Caco-2 (cell line): Measurements from ENCODE around the gene CYTH2. TPM values are rescaled to one million over a fixed set of nuclear protein-coding genes. Genes with fewer than 3 reads are reported as not detected.

Experiments
- BruUV-seq: library from RNA; stranded (reverse); fragments of 400-500 nt; replicated peaks from 2 replicates; lab custom pipeline; 2021; lab: Mats Ljungman, UMichigan
- CTCF ChIA-PET: fragments of 300-600 bp; sonication (Branson Sonifier 250); formaldehyde crosslinking; loops from one replicate; lab custom pipeline; 2022; ENCODE audit warnings: antibody characterized with exemption; lab: Charles Lee
- POLR2A ChIA-PET: fragments of 300-600 bp; sonication (Branson Sonifier 250); formaldehyde crosslinking; loops from one replicate; lab custom pipeline; 2022; ENCODE audit warnings: antibody characterized with exemption; lab: Charles Lee
- DNase-seq, 2 experiments: peaks; one replicate each; pipeline versions ENCODE4 v3.0.0 to v3.0.0-alpha.2; 2020 to 2022
- H3K27me3 ChIP-seq: replicated peaks from 2 replicates; pipeline ENCODE4 v1.6.0; 2011; ENCODE audit warnings: low read length; ENCODE audit not compliant: control insufficient read depth, insufficient read depth
- H3K36me3 ChIP-seq: 2 replicates; pipeline ENCODE4 v1.5.1; 2011; ENCODE audit warnings: low read length; ENCODE audit not compliant: control insufficient read depth, insufficient read depth
- H3K4me1 ChIP-seq: fragments of 250-450 bp; sonication (Bioruptor Pico); 2 replicates; pipeline ENCODE4 v1.5.1; 2020; ENCODE audit warnings: mild to moderate bottlenecking
- H3K4me3 ChIP-seq: 2 replicates; pipeline ENCODE4 v1.5.1; 2011; ENCODE audit warnings: low read depth, mild to moderate bottlenecking, control low read depth, low read length
- H3K9me3 ChIP-seq: fragments of 250-450 bp; sonication (Bioruptor Pico); 2 replicates; pipeline ENCODE4 v1.5.1; 2020; ENCODE audit warnings: mild to moderate bottlenecking, moderate library complexity
- H3K27ac Mint-ChIP-seq: one replicate; pipeline ENCODE4 v1.8.0; 2022; ENCODE audit warnings: mixed read lengths; ENCODE audit not compliant: unreplicated experiment
- H3K27me3 Mint-ChIP-seq: one replicate; pipeline ENCODE4 v1.8.0; 2022; ENCODE audit warnings: mixed read lengths; ENCODE audit not compliant: insufficient read depth, unreplicated experiment
- H3K36me3 Mint-ChIP-seq: one replicate; pipeline ENCODE4 v1.8.0; 2022; ENCODE audit warnings: mild to moderate bottlenecking, mixed read lengths; ENCODE audit not compliant: insufficient read depth, unreplicated experiment
- H3K4me1 Mint-ChIP-seq: one replicate; pipeline ENCODE4 v1.8.0; 2022; ENCODE audit warnings: low read depth, mixed read lengths; ENCODE audit not compliant: unreplicated experiment
- H3K4me3 Mint-ChIP-seq: one replicate; pipeline ENCODE4 v1.8.0; 2022; ENCODE audit warnings: mild to moderate bottlenecking, moderate library complexity, mixed read lengths; ENCODE audit not compliant: unreplicated experiment
- H3K9me3 Mint-ChIP-seq: one replicate; pipeline ENCODE4 v1.8.0; 2022; ENCODE audit warnings: mixed read lengths; ENCODE audit not compliant: unreplicated experiment
- CTCF ChIP-seq, 2 experiments: fragments of 200-600 bp in 1 of 2; IDR thresholded peaks; 1 replicate in 1 of 2; 2 replicates in 1 of 2; pipeline versions ENCODE4 v1.5.1 to v1.8.0; 2011 to 2022; ENCODE audit warnings: antibody characterized with exemption in 1 of 2, control low read depth in 1 of 2, inconsistent platforms in 1 of 2, low read depth in 1 of 2, low read length in 1 of 2, mild to moderate bottlenecking in 1 of 2, moderate library complexity in 1 of 2; ENCODE audit not compliant: insufficient read depth in 1 of 2, severe bottlenecking in 1 of 2, unreplicated experiment in 1 of 2
- intact Hi-C: fragments of 100-400 bp; cut with micrococcal nuclease; formaldehyde crosslinking; loops from one replicate; pipeline ENCODE4 v1.10.0; 2022; ENCODE audit not compliant: unreplicated experiment
- total RNA-seq: library from RNA; stranded (reverse); gene quantifications from 2 replicates; pipeline ENCODE4 v1.2.3, GENCODE V29; 2022

Gene CYTH2
- total RNA-seq, 1 experiment from 2014 or later = 74.6 TPM

DNA sequence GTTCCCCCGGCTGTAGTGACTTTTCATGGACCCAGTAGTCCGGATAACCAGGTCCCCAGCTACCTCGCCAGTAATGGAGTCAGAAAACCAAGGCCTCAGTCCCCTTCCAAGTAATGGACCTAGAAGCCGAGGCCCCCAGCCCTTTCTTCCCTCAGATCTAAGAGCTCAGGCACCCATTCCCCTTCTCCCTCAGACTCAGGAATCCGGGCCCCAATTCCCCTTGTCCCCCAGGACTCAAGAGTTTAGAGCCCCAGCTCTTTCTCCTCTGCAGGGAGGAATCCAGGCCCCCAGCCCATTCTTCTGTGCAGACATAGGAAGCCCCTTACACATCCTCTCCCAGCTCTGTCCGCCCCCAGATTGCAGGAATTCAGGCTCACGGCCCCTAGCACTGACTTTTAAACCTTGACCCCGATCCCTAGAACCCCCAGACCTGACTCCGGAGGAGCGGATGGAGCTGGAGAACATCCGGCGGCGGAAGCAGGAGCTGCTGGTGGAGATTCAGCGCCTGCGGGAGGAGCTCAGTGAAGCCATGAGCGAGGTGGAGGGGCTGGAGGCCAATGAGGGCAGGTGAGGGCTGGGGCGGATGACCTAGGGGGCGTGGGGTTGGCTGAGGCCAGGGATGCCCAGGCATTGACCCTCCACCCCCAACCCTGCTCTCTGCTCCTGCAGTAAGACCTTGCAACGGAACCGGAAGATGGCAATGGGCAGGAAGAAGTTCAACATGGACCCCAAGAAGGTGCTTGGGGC is 938 bp downstream of the CYTH2 start:
- Histone ChIP-seq H3K4me3 (peak overlapping the region; percentile 65), H3K27me3 (no peaks in the 10 kb centered on the region), H3K9me3 (no peaks in the 10 kb centered on the region), H3K36me3 (peaks cover 9% of the 10 kb centered on the region), H3K4me1 (peaks cover 11% of the 10 kb centered on the region; the same call in 1 of the 2 replicates)
- intact Hi-C loops = loop anchor here (1.0 to 5.0 kb wide), 2 partner anchors 23 to 78 kb away; partner anchors contain the start of genes GRIN2D and KDELR1
- CTCF ChIA-PET = interaction anchor here (0.8 to 1.1 kb wide), 3 partner anchors 17 to 114 kb away, joined by 3 to 5 read pairs (median 4); no protein-coding TSS in a partner anchor
- Mint-ChIP-seq H3K27me3 (no peaks in the 10 kb centered on the region), H3K4me3 (peak overlapping the region; percentile 93), H3K9me3 (no peaks in the 10 kb centered on the region), H3K4me1 (peaks cover 13% of the 10 kb centered on the region), H3K36me3 (peaks cover 80% of the 10 kb centered on the region), H3K27ac (peak overlapping the region; percentile 98)
- TF ChIP-seq CTCF (IDR thresholded peaks at IDR 0.05; ENCODE audit: insufficient read depth in 1 of 2, low read depth in 1 of 2, low read length in 1 of 2, severe bottlenecking in 1 of 2, unreplicated experiment in 1 of 2) = no peak
- no peak for DNase-seq
- no TSS peak for BruUV-seq
- POLR2A ChIA-PET = interaction anchor here (0.6 to 2.0 kb wide), 5 partner anchors 17 to 164 kb away, joined by 3 to 6 read pairs (median 5); partner anchors contain the start of gene GRWD1

DNA sequence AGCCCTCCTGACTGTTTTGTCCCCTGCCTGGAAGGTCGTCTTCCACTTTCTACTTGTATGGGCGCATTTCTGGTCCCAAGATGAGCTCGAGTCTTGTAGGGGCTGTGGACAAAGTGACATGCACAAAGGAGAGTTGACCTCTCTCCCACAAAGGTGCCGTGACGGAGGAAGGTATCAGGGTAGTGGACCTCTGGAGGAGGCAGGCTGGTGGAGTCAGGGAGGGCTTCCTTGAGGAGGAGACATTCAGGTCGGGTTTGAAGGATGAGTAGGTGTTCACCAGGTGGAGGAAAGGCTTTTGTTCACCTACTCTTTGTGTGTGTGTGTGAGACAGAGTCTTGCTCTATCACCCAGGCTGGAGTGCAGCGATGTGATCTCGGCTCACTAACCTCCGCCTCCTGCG is 1.7 kb downstream of the CYTH2 start:
- peaks cover 9% of the 10 kb centered on the region for H3K36me3 ChIP-seq
- Mint-ChIP-seq H3K36me3 (peaks cover 87% of the 10 kb centered on the region), H3K4me3 (peak overlapping the region; percentile 93), H3K27me3 (no peaks in the 10 kb centered on the region), H3K27ac (no peak overlapping the region), H3K4me1 (peaks cover 13% of the 10 kb centered on the region), H3K9me3 (no peaks in the 10 kb centered on the region)
- POLR2A ChIA-PET = interaction anchor here (1.6 to 2.0 kb wide), 2 partner anchors 23 to 25 kb away, joined by 5 to 6 read pairs; partner anchors contain the start of gene GRWD1
- no peak overlapping the region for H3K4me3 ChIP-seq
- DNase-seq = no peak
- H3K9me3 ChIP-seq = no peaks in the 10 kb centered on the region
- CTCF ChIA-PET = interaction anchor here (0.6 kb wide), 1 partner anchor 10 kb away, joined by 3 read pairs; no protein-coding TSS in a partner anchor
- peaks cover 11% of the 10 kb centered on the region; the same call in 1 of the 2 replicates for H3K4me1 ChIP-seq
- intact Hi-C loops = no loop called here
- no peak for TF ChIP-seq CTCF (IDR thresholded peaks at IDR 0.05; ENCODE audit: insufficient read depth in 1 of 2, low read depth in 1 of 2, low read length in 1 of 2, severe bottlenecking in 1 of 2, unreplicated experiment in 1 of 2)
- no peaks in the 10 kb centered on the region for H3K27me3 ChIP-seq
- no TSS peak for BruUV-seq

DNA sequence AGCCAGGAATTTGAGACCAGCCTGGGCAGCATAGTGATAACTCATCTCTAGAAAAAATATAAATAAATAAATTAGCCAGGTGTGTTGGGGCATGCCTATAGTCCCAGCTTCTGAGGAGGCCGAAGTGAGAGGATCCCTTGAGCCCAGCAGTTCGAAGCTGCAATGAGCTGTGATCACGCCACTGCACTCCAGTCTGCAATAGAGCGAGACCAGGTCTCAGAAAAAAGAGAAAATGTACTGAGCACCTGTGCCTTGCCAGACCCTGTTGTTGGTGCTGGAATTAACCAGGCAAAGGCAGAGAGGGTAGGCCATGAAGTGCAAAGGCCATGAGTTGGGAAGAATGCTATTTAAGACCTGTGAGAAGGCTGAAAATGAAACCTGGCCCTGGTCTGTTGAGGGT is 2.7 kb downstream of the CYTH2 start:
- POLR2A ChIA-PET = no interaction called here

More for the DNA sequence above, 2.7 kb downstream of the CYTH2 start:
- Histone ChIP-seq H3K27me3 (no peaks in the 10 kb centered on the region), H3K9me3 (no peaks in the 10 kb centered on the region), H3K4me3 (no peak overlapping the region), H3K4me1 (peaks cover 11% of the 10 kb centered on the region; the same call in 1 of the 2 replicates), H3K36me3 (peaks cover 9% of the 10 kb centered on the region)
- H3K9me3 Mint-ChIP-seq = no peaks in the 10 kb centered on the region
- peaks cover 89% of the 10 kb centered on the region for H3K36me3 Mint-ChIP-seq
- no peak for TF ChIP-seq CTCF (IDR thresholded peaks at IDR 0.05; ENCODE audit: insufficient read depth in 1 of 2, low read depth in 1 of 2, low read length in 1 of 2, severe bottlenecking in 1 of 2, unreplicated experiment in 1 of 2)
- DNase-seq = no peak
- peaks cover 13% of the 10 kb centered on the region for H3K4me1 Mint-ChIP-seq
- H3K27me3 Mint-ChIP-seq = no peaks in the 10 kb centered on the region
- intact Hi-C loops = no loop called here
- BruUV-seq = no TSS peak
- no peak overlapping the region for H3K4me3 Mint-ChIP-seq
- H3K27ac Mint-ChIP-seq = peak overlapping the region; percentile 56
- CTCF ChIA-PET = no interaction called here
